GM18508 (cell line): ENCODE measurements around the gene FNDC1.

Experiments
- ATAC-seq: cut with Tn5 transposase; IDR thresholded peaks from one replicate; pipeline ENCODE4 v1.9.1; 2021; ENCODE audit warnings: moderate number of reproducible peaks; ENCODE audit not compliant: insufficient read depth, unreplicated experiment

The FNDC1 gene

GRCh38 chr6:159203304-159204005, 34.3 kb downstream of the FNDC1 start:
- ATAC-seq, result no peak

- ATAC-seq, result no peak
Measured at GRCh38 chr6:159204605-159205004, 35.4 kb downstream of the FNDC1 start.

- no peak for ATAC-seq
Measured at GRCh38 chr6:159212028-159212427, 42.8 kb downstream of the FNDC1 start.

GRCh38 chr6:159212525-159213280, 43.5 kb downstream of the FNDC1 start:
- no peak for ATAC-seq

GRCh38 chr6:159213405-159213804, 44.2 kb downstream of the FNDC1 start:
- ATAC-seq, result no peak

- ATAC-seq, result no peak
Measured at GRCh38 chr6:159214281-159214680, 45.1 kb downstream of the FNDC1 start.

GRCh38 chr6:159217595-159218275, 48.5 kb downstream of the FNDC1 start:
- ATAC-seq, result no peak

GRCh38 chr6:159220093-159220492, 50.9 kb downstream of the FNDC1 start:
- no peak for ATAC-seq

- ATAC-seq, result no peak
Measured at GRCh38 chr6:159221486-159222170, 52.4 kb downstream of the FNDC1 start.

GRCh38 chr6:159224452-159224851, 55.3 kb downstream of the FNDC1 start:
- ATAC-seq, result no peak

- no peak for ATAC-seq
Measured at GRCh38 chr6:159229651-159230051, 60.5 kb downstream of the FNDC1 start.

- no peak for ATAC-seq
Measured at GRCh38 chr6:159232106-159232645, 63.0 kb downstream of the FNDC1 start.

- ATAC-seq, result no peak
Measured at GRCh38 chr6:159232751-159233150, 63.6 kb downstream of the FNDC1 start.

GRCh38 chr6:159233365-159234101, 64.3 kb downstream of the FNDC1 start:
- no peak for ATAC-seq

GRCh38 chr6:159234102-159234553, 64.9 kb downstream of the FNDC1 start:
- no peak for ATAC-seq

- no peak for ATAC-seq
Measured at GRCh38 chr6:159238920-159239558, 69.8 kb downstream of the FNDC1 start.

GRCh38 chr6:159249128-159249527, 79.9 kb downstream of the FNDC1 start:
- ATAC-seq, result no peak

- no peak for ATAC-seq
Measured at GRCh38 chr6:159249752-159250151, 80.6 kb downstream of the FNDC1 start.

- no peak for ATAC-seq
Measured at GRCh38 chr6:159250633-159251032, 81.4 kb downstream of the FNDC1 start.
